Activated CD8-positive, alpha-beta memory T cell treated with anti-CD3 and anti-CD28 coated beads, Interleukin-2, amount 10 ng/mL, durations not matched to agents 7 days and 5 days (primary cell): ENCODE data around the gene KRT5. TPM values are rescaled to one million over a fixed set of nuclear protein-coding genes. Genes with fewer than 3 reads are reported as not detected.
"Not testable (repeated sequence)": the region's sequence is repeated elsewhere in the genome, so short reads cannot be mapped to it uniquely, and the experiment has no call there.

Source experiments
- ATAC-seq: fragments of 150-1000 bp; cut with Tn5 transposase; one replicate; pipeline ENCODE4 v1.10.0; 2021; ENCODE audit warnings: moderate library complexity
- CTCF ChIA-PET: fragments of 350-600 bp; sonication (Branson Sonifier 250); formaldehyde crosslinking; loops from one replicate; lab custom pipeline; 2021; ENCODE audit warnings: antibody characterized with exemption; lab: Charles Lee
- DNase-seq: peaks from one replicate; pipeline ENCODE4 v3.0.0-alpha.2; 2020
- H3K27ac Mint-ChIP-seq: one replicate; pipeline ENCODE4 v1.8.0; 2021; ENCODE audit warnings: mild to moderate bottlenecking, mixed read lengths
- H3K27me3 Mint-ChIP-seq: one replicate; pipeline ENCODE4 v1.8.0; 2021; ENCODE audit warnings: mixed read lengths
- H3K36me3 Mint-ChIP-seq: one replicate; pipeline ENCODE4 v1.8.0; 2021; ENCODE audit warnings: mild to moderate bottlenecking, mixed read lengths
- H3K4me1 Mint-ChIP-seq: one replicate; pipeline ENCODE4 v1.8.0; 2021; ENCODE audit warnings: mixed read lengths
- H3K4me3 Mint-ChIP-seq: one replicate; pipeline ENCODE4 v1.8.0; 2021; ENCODE audit warnings: mild to moderate bottlenecking, moderate library complexity, mixed read lengths
- H3K9me3 Mint-ChIP-seq: one replicate; pipeline ENCODE4 v1.8.0; 2022; ENCODE audit warnings: low read depth, mixed read lengths
- total RNA-seq, 2 experiments: library from RNA; stranded (reverse); gene quantifications; one replicate each; pipeline ENCODE4 v1.2.3, GENCODE V29; 2021

The KRT5 gene
- total RNA-seq, 2 experiments from 2014 or later, result not detected

DNA sequence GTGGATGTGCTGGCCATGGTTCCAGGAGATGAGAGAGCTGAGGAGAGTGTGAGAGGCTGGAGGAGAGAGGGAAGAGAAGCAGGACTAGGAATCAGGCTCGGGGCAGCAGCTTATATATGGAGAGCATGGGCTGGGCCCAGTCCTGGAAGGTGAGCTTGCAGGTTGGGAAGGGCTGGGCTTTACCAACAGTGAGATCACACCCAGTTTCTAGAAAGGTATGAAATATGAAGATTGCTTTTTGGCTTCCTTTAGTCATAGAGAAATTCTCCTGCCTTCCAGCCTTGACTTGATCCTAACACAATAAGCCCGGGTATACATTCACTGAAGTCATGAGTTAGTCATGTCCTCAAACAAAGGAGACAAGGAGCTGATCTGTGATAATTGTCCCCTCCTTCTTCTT is 27.0 kb downstream of the KRT5 start, which contains the start of gene KRT6A:
Gene KRT6A, minus strand, starts transcription at position 86 of the 400 bp plus-strand sequence. Its CDS starts 69 bp downstream, at position 17.
- CTCF ChIA-PET, result no interaction called here
- H3K4me3 Mint-ChIP-seq, result no peak within 1 kb of the TSS
- ATAC-seq (no peak), DNase-seq (no peak)
- H3K9me3 Mint-ChIP-seq, result no peaks in the 10 kb centered on the region
- peaks cover 46% of the 10 kb centered on the region for H3K27me3 Mint-ChIP-seq
- no peaks in the 10 kb centered on the region for H3K4me1 Mint-ChIP-seq
- no peaks in the 10 kb centered on the region for H3K36me3 Mint-ChIP-seq
- H3K27ac Mint-ChIP-seq, result no peak within 1 kb of the TSS

DNA sequence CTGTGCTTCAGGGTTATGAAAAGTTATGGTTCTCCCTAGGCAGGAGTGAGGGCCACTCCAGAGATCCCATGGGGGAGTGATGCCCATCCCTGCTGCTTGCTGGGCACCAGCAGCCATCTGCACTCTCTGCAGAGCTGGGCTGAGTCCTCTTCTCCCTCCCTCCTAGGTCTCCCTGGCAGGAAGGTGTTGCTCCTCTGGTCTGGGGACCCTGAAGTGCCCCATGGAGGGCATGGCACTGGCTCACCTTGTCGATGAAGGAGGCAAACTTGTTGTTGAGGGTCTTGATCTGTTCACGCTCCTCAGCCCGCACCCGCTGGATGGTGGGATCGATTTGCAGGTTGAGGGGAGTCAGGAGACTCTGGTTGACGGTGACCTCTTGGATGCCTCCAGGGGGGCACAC is 27.8 kb downstream of the KRT5 start:
- H3K36me3 Mint-ChIP-seq, H3K9me3 Mint-ChIP-seq, H3K4me1 Mint-ChIP-seq, ATAC-seq, H3K27ac Mint-ChIP-seq, CTCF ChIA-PET, DNase-seq, H3K4me3 Mint-ChIP-seq: not testable (repeated sequence)
- peaks cover 43% of the 10 kb centered on the region for H3K27me3 Mint-ChIP-seq

DNA sequence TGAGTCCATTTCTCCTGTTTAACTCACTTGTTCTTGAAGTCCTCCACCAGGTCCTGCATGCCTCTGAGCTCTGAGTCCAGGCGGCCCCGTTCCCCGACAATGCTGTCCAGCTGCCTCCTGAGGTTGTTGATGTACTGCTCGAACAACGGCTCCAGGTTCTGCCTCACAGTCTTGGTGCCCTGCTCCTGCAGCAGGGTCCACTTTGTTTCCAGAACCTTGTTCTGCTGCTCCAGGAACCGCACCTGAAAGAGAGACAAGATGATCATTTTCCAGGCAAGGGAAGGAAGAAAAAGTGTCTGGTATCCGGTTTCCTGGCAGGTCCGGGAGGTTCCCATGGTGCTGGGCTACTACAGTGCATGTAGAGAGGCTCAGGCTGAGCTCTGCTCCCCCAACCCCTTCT is 28.7 kb downstream of the KRT5 start:
- H3K27ac Mint-ChIP-seq, H3K9me3 Mint-ChIP-seq, ATAC-seq, DNase-seq, CTCF ChIA-PET, H3K4me1 Mint-ChIP-seq, H3K36me3 Mint-ChIP-seq, H3K4me3 Mint-ChIP-seq: not testable (repeated sequence)
- peaks cover 46% of the 10 kb centered on the region for H3K27me3 Mint-ChIP-seq

DNA sequence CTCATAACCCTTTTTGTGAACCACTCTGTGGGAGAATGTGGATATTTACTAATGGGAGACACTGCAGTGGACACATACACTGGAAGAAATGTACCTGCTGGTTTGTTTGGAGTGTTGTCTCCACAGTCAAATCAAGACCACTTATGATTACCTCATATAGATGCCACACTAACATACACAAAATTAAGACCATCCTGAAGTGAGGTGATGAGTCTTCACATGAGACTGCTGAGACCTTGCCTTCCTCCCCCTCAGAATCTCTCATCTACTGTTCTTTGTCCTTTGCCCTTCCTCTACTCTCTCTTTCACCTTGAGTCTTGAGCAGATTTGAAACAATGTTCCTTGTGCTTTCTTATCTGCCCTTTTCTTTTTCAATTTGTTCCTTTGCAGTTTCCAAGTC is 31.5 kb downstream of the KRT5 start:
- no peak overlapping the region for H3K27ac Mint-ChIP-seq
- no peaks in the 10 kb centered on the region for H3K4me1 Mint-ChIP-seq
- CTCF ChIA-PET, result no interaction called here
- H3K4me3 Mint-ChIP-seq, result no peak overlapping the region
- peaks cover 52% of the 10 kb centered on the region for H3K27me3 Mint-ChIP-seq
- no peaks in the 10 kb centered on the region for H3K36me3 Mint-ChIP-seq
- H3K9me3 Mint-ChIP-seq, result no peaks in the 10 kb centered on the region
- no peak for DNase-seq
- ATAC-seq, result no peak

DNA sequence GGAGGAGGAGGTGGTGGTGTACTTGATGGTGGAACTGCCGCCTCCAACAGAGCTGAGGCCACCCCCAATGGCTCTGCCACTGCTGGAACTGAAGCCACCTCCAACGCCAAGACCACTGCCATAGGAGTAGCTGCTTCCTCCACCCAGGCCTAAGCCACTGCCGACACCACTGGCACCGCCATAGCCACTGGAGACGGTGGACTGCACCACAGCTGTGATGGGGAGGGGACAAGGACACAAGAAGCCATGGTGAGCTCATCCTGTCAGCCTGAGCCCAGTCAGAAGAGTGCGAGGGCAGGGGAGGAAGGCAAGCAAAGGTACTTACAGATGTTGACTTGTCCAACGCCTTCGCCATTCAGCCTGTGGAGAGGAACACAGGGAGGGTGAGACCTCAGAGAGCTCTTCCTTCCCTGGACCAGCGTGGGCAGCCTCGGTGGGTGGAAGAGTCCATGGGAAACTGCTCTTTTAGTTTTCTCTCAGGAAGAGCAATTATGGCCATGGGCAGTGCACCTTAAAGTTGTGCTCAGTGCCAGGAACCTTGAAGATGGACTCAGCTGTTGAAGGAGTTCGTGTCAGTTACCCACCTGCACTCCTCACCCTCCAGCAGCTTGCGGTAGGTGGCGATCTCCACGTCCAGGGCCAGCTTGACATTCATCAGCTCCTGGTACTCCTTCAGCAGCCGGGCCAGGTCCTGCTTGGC is 32.3 kb downstream of the KRT5 start:
- H3K4me3 Mint-ChIP-seq, CTCF ChIA-PET, H3K4me1 Mint-ChIP-seq, ATAC-seq, H3K27ac Mint-ChIP-seq, DNase-seq, H3K9me3 Mint-ChIP-seq, H3K36me3 Mint-ChIP-seq: not testable (repeated sequence)
- H3K27me3 Mint-ChIP-seq, result peaks cover 55% of the 10 kb centered on the region

DNA sequence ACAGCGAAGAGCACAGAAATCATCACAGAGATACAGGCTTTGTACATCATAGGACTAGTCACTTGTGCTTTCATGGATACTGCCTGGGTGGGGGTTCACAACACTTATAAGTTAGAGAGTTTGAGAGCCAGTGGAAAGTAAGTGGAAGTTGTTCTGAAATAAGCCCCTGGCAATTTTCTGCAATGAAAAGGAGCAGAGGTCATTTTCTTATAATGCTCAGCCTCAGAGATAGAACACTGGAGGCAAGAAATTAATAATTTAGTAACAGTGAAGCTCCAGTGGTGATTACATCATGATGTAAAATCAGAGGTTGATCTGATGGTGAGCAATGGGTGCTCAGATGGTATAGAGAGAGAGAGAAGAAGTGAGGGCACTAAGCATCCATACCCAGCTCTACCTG is 33.0 kb downstream of the KRT5 start:
- CTCF ChIA-PET, result no interaction called here

DNA sequence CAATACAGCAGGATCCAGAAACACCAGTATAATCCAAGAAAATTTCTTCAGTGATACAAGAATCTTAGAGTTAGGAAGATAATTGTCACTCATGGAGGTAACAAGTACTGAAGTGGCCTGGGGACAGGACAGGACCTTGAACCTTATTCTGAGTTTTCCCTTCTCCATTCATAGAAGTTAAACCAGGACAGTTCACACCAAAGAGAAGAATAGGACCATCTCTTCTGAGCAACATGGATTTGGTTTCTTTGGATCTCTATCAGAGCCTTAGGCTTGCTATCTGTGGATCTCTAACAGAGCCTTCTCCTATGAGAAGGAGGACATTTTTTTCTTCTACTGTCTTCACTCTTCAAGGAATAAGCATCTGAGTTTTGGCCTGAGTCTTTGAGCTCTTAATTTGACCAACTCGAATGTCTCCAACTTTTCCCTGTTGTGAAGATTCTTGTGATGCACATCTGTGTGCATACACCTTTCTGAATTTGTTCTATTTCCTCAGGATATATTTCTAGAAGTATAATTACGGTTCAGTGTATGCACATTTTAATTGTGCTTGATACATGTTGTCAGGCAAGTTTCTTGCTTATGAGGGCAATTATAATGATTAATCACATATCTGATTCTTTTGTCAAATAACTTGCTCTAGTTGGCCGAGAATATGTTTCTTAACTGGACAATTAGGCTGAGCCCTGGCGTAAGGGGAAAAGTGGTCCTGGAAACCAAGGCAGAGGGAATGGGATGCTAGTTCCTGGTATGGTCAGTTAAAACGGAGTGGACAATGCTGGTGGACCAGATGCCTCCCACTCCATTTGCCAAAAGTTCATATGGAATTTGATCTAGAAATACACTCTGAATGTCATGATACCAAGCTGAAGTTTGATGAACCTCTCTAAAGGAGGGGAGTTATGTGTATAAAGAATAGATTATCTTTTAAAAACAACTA is 33.8 kb downstream of the KRT5 start:
- ATAC-seq (no peak), DNase-seq (no peak)
- no peaks in the 10 kb centered on the region for H3K36me3 Mint-ChIP-seq
- no peak overlapping the region for H3K4me3 Mint-ChIP-seq
- no peaks in the 10 kb centered on the region for H3K4me1 Mint-ChIP-seq
- H3K27me3 Mint-ChIP-seq, result peaks cover 54% of the 10 kb centered on the region
- no peak overlapping the region for H3K27ac Mint-ChIP-seq
- no peaks in the 10 kb centered on the region for H3K9me3 Mint-ChIP-seq
- CTCF ChIA-PET, result no interaction called here

More for the DNA sequence above, 33.0 kb downstream of the KRT5 start:
- H3K36me3 Mint-ChIP-seq, result no peaks in the 10 kb centered on the region
- H3K4me1 Mint-ChIP-seq, result no peaks in the 10 kb centered on the region
- peaks cover 57% of the 10 kb centered on the region for H3K27me3 Mint-ChIP-seq
- DNase-seq, result no peak
- H3K27ac Mint-ChIP-seq, result no peak overlapping the region
- no peaks in the 10 kb centered on the region for H3K9me3 Mint-ChIP-seq
- no peak for ATAC-seq
- H3K4me3 Mint-ChIP-seq, result no peak overlapping the region

DNA sequence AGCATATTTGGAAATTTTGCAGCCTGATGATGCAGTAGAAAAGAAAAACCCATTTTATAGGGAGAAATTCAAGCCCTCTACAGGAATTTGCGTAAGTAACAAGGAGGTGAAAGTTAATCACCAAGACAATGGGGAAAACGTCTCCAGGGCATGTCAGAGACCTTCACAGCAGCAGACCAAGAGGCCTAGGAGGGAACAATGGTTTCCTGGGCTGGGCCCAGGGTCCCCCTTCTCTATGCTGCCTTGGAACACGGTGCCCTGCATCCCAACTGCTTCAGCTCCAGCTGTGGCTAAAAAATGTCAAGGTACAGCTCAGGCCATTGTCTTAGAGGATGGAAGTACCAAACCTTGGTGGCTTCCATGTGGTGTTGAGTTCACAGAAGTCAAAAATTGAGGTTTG is 40.1 kb downstream of the KRT5 start:
- no peak for DNase-seq
- Mint-ChIP-seq H3K27me3 (peaks cover 59% of the 10 kb centered on the region), H3K9me3 (no peaks in the 10 kb centered on the region), H3K4me3 (no peak overlapping the region), H3K36me3 (no peaks in the 10 kb centered on the region), H3K27ac (no peak overlapping the region), H3K4me1 (no peaks in the 10 kb centered on the region)
- CTCF ChIA-PET, result no interaction called here
- no peak for ATAC-seq

DNA sequence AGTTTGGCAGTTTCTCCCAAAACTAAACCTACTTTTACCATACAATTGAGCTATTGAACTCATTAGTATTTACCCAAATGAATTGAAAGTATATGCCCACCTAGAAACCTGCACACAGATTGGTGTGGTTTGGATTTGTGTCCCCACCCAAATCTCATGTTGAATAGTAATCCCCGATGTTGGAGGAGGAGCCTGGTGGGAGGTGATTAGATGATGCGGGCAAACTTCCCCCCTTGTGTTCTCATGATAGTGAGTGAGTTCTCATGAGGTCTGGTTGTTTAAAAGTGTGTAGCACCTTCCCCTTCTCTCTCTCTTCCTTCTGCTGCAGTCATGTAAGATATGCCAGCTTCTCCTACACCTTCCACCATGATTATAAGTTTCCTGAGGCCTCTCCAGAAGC is 42.5 kb downstream of the KRT5 start:
- H3K4me1 Mint-ChIP-seq, result no peaks in the 10 kb centered on the region
- DNase-seq, result no peak
- no peaks in the 10 kb centered on the region for H3K36me3 Mint-ChIP-seq
- CTCF ChIA-PET, result interaction anchor here (1.1 kb wide), 1 partner anchor 407 kb away, joined by 3 read pairs; no protein-coding TSS in a partner anchor
- H3K4me3 Mint-ChIP-seq, result no peak overlapping the region
- no peak overlapping the region for H3K27ac Mint-ChIP-seq
- peaks cover 35% of the 10 kb centered on the region for H3K27me3 Mint-ChIP-seq
- H3K9me3 Mint-ChIP-seq, result no peaks in the 10 kb centered on the region
- ATAC-seq, result no peak

DNA sequence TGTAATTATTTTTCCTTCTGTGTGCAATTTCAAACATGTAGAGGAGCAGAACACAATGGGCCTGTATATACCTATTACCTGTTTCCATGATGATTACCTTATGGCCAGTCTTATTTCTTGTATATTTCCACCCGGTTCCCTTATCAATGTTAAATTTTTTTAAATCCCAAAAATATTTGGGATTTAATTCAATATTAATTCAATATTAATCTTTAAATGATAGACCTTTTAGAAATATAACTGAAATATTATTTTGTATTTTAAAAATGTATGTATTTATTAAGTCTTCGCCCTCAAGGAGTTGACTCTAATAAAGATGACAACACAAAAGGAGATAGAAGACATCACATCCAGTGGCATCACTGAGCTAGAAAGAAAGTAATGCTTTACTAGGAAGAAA is 46.0 kb downstream of the KRT5 start:
- CTCF ChIA-PET, result no interaction called here
- DNase-seq, result no peak
- Mint-ChIP-seq H3K27ac (no peak overlapping the region), H3K36me3 (no peaks in the 10 kb centered on the region), H3K4me3 (no peak overlapping the region), H3K9me3 (no peaks in the 10 kb centered on the region), H3K27me3 (peaks cover 23% of the 10 kb centered on the region), H3K4me1 (no peaks in the 10 kb centered on the region)
- no peak for ATAC-seq

DNA sequence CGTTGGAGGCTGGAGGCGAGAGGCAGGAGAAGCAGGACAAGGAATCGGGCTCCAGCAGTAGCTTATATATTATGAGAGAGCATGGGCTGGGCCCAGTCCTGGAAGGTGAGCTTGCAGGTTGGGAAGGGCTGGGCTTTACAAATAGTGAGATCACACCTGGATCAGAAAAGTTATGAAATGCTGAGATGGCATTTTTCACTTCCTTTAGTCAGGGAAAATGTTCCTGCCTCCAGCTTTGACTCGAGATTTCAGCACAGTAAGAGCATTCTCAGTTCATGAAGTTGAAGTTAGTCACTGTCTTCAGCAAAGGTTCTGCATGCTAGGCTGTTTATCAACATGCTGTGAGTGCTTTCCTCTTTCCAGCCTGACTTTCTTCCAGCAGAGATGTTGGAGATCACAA is 46.4 kb downstream of the KRT5 start, which contains the start of gene KRT6C:
Gene KRT6C, minus strand, starts transcription at position 38 of the 400 bp plus-strand sequence. CDS start 68 bp downstream, outside the sequence.
- CTCF ChIA-PET, result no interaction called here
- Mint-ChIP-seq H3K9me3 (no peaks in the 10 kb centered on the region), H3K4me3 (no peak within 1 kb of the TSS), H3K27me3 (peaks cover 20% of the 10 kb centered on the region), H3K36me3 (no peaks in the 10 kb centered on the region), H3K4me1 (no peaks in the 10 kb centered on the region), H3K27ac (no peak within 1 kb of the TSS)
- DNase-seq (no peak), ATAC-seq (no peak)

DNA sequence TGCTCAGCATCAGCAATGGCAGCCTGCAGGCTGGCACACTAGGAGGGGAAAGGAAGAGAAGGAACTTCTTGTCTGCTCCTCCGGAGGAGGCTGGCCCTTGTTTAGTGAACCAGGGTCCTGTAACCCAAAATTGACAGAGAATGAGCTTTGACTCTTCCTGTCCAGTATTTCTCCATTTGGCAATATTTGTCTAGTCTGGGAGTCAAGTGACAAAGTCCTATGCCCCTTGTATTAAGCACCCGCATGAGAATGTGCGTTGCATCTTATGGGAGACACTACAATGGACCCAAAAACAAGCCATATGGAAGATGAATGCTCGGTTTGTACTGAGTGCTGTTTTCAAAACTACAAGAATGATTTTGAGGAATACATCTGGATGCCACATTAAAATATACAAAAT is 50.3 kb downstream of the KRT5 start:
- CTCF ChIA-PET, result no interaction called here
- Mint-ChIP-seq H3K27me3 (peaks cover 6% of the 10 kb centered on the region), H3K36me3 (no peaks in the 10 kb centered on the region), H3K9me3 (no peaks in the 10 kb centered on the region), H3K27ac (no peak overlapping the region), H3K4me3 (no peak overlapping the region), H3K4me1 (no peaks in the 10 kb centered on the region)
- DNase-seq (no peak), ATAC-seq (no peak)

DNA sequence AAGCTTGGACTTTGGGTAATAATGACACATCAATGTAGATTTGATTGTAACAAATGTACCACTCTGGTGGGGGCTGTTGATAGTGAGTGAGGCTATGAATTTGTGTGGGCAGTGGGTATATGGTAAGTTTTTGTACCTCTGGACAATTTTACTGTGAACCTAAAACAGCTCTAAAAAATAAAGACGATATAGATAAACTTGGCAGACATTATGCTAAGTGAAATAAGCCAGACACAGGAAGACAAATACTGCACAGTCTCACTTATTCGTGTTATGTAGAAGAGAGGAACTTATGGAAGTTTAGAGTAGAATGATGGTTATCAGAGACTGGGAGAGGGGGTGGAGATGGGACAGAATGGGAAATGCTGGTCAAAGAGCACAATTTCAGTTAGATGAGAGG is 55.3 kb downstream of the KRT5 start:
- H3K36me3 Mint-ChIP-seq, result no peaks in the 10 kb centered on the region
- no peaks in the 10 kb centered on the region for H3K9me3 Mint-ChIP-seq
- H3K4me1 Mint-ChIP-seq, result no peaks in the 10 kb centered on the region
- CTCF ChIA-PET, result interaction anchor here (0.7 kb wide), 1 partner anchor 415 kb away, joined by 3 read pairs; no protein-coding TSS in a partner anchor
- no peak for DNase-seq
- no peak overlapping the region for H3K27ac Mint-ChIP-seq
- peaks cover 37% of the 10 kb centered on the region for H3K27me3 Mint-ChIP-seq
- ATAC-seq, result no peak
- H3K4me3 Mint-ChIP-seq, result no peak overlapping the region
